ENCODE results near the gene RFX5.
"Not testable (repeated sequence)": the region's sequence is repeated elsewhere in the genome, so short reads cannot be mapped to it uniquely, and the experiment has no call there.

The RFX5 gene

DNA sequence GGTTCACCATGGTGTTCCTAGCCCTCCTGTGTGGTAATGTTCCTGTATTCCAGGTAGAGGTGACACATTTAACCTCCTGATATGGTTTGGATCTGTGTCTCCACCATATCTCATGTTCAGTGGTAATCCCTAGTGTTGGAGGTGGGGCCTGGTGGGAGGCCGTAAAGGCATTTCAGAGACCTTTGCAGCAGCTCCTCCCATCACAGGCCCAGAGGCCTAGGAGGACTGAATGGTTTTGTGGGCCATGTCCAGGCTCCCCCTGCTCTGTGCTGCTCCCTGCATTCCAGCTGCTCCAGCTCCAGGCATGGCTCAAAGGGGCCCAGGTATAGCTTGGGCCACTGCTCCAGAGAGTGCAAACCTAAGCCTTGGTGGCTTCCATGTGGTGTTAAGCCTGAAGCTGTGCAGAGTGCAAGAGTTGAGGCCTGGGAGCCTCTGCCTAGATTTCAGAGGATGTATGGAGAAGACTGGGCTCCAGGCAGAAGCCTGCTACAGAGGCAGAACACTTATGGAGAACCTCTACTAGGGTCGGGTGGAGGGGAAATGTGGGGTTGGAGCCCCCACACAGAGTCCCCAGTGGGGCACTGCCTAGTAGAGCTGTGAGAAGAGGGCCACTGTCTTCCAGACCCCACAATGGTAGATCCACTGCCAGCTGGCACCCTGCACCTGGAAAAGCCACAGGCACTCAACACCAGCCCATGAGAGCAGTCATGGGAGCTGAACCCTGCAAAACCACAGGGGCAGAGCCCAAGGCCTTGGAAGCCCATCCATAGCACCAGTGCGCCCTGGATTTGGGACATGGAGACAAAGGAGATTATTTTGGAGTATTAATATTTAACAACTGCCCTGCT, 15.5 kb upstream of the RFX5 start:
- DNase-seq (ENCODE audit: low read depth in 2 of 2) = no peak

DNA sequence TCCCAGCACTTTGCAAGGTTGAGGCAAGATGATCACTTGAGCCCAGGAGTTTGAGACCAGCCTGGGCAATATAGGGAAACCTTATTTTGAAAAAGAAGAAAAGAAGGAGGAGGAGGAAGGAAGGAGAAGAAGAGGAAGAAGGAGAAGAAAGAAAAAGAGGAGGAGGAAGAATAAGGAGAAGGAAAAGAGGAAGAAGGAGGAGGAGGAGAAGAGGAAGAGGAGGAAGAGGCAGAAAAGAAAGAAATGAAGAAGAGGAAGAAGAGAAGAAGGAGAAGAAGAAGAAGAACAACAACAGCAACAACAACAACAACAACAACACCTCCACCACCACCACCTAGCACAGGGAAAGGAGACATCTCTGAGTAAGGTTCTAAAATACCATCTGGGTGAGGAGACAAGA, 14.8 kb upstream of the RFX5 start:
- no peak for DNase-seq (ENCODE audit: low read depth in 2 of 2)

DNA sequence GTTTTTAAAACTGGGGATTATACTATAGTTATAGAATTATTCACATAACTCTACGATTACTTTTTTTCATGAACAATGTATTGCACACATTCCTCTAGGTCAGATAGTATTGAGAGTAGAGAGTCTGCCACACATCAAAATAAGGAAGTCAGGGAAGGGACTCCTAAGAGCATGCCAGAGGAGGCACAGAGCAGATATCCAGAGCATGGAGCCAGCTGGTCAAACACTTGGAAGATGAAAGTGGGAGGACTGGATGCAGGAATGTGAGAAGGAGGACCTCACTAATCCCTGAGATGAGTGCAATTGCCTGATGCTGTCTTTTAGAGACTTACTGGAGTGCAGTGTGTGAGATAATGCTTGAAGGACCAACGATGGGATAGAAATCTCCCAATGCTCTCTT, 9.6 kb upstream of the RFX5 start:
- DNase-seq (ENCODE audit: low read depth in 2 of 2) = no peak

DNA sequence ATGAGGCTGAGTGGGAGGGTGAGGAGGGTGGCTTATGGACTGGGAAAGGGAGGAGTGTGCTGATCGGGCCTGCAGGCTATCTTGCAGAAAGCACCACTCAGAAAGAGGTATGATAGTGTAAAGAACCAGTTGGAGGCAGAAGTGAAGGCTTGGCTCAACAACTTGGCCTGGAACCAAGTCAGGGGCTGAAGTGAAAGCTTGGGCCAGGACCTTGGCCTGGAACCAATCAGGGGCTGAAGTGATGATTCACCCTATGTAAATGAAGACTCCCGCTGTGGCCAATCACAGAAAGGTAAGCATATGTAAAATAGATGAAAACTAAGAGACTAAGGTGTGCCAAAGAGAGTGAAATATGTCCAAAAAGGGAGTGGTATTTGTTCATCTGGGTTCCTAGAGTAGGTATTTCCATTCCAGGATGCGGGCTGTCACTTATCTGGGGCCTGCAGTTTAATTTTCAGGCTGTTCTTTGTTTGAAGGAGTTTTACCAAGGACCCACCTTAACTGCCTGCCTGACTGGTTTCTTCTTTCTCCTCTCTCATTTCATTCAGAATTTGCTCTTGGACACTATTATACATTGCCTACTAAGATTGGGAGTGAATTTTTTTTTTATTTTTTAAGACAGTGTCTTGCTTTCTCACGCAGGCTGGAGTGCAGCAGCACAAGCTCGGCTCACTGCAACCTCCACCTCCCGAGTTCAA, 5.1 kb upstream of the RFX5 start:
- no peak for DNase-seq (ENCODE audit: low read depth in 2 of 2)

DNA sequence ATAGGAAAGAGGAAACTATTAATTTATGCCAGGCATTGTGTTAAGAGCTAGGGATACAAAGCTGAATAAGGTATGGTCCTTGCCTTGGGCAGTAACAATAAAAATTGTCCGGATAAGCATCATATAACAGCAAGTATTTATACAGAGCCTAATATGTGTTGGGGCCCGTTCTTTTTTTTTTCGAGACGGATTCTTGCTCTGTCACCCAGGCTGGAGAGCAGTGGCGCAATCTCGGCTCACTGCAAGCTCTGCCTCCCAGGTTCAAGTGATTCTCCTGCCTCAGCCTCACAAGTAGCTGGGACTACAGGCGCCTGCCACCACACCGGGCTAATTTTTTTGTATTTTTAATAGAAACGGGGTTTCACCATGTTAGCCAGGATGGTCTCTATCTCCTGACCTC, 3.3 kb upstream of the RFX5 start:
- DNase-seq (ENCODE audit: low read depth in 2 of 2) = not testable (repeated sequence)

DNA sequence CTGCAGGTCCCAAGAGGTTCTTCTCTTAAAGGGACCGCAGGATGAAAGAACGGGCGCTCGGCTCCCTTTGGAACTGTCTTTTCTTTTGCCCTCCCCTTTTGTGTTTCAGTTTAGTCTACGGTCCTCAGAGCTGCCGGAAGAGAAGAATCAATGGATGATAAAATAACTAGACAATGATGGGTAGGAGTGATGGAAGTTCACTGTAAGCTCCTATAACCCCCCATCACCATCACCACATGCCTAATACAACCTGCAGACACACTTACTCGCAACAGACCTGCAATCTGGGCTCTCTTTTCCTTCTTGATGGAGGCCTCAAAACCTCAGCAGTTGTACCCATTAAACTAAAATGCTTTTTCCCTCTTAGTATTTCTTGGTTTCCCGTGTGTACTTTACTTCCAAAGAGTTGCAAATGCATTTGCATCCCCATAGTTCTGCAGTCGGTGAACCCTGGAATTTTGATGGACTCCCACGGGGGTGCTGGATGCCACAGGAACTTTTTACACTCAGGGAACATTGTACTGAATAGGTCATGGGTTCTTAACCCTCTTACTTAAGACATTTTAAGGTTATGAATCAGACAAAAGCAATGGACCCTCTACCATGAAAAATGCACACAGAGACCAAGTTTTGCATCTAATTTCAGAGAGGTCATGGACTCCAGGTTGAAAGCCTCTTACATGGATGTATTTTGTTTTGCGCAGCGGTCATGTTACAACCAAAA, 633 bp upstream of the RFX5 start:
- no peak for DNase-seq (ENCODE audit: low read depth in 2 of 2)

DNA sequence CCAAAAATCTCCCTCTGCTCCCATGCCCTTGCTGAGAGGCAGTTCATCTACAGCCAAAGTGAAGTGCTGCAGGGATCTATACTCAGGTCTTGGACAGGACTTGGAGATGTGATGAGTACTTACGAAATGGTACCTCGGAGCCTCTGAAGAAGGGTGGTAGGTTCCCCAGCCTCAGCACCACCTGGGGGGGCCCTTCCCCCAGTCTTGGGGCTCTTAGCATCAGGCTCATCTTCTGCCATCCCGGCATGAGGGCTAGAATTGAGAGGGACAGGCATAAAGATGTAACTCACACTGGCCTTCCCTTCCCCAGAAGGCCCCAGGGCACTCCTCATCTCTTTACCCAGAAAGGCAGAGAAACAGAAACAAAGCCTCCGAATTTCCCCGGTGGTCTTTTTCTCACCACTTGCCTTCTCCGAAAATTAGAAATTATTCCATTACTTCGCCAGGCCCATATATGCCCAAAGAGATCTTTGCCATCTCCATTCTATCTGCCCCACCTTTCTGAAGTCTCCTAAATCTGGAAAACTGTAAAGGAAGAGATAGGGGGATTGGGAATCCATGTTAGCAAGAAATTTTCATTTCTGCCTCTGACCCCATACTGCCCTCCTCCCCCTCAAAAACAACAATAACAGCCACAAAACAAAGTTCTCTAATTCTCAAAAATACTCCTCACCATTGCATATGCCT, 827 bp downstream of the RFX5 start:
- DNase-seq (ENCODE audit: low read depth in 2 of 2) = no peak

DNA sequence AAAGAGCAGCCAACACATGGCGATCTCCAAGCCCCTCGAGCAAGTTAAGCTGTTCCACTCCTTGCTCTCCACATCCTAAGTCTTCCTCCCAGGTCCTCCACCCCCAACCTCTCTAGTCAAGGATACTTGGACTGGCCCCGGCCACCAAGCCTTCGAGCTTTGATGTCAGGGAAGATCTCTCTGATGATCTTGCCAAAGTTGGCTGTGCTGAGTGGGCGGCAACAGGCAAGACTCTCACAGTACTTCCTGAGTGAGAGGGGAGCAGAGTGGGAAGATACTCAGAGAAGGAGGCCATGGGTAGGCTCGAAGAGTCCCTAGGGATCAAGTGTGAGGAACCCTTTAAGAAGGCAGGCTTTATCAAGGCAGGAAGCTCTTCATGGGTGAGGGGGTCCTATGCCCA, 2.8 kb downstream of the RFX5 start:
- no peak for DNase-seq (ENCODE audit: low read depth in 2 of 2)

DNA sequence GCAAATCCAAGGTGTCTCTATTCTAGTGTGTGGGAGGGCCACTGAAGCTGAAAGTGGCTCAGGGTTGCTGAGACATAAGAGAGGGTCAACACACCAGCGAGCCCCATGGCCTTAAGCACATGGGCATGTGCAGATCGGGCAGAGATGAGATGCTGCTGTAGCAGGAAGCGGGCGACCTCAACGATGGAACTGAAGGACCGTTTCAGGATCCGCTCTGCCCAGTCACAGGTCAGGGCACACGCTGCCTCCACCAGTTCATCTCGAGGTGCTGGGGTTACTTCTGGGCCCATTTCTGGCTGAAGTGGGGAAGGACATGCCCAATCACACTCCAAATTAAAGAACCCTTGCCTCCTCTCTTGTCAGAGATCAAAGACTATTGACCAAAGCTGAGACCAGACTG, 3.5 kb downstream of the RFX5 start:
- DNase-seq (ENCODE audit: low read depth in 2 of 2) = no peak

DNA sequence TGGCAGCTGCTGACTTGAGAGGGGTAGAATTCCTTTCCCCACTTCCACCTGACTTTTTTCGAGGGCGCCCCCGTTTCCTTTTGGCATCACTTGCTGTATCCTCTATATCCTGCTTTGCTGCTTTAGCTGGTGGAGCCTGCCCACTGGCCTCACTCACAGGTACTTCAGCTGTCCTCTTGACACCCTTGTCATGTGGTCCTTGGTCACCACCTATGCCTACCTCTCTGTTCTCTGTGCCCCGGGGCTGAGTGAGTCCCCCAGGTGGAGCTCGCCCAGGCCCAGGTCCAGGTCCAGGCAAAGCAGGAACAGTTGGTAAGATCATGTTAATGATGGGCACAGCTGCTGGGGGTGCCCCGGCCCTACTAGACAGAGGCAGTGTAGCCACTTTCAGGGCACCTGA, 4.5 kb downstream of the RFX5 start:
- no peak for DNase-seq (ENCODE audit: low read depth in 2 of 2)

DNA sequence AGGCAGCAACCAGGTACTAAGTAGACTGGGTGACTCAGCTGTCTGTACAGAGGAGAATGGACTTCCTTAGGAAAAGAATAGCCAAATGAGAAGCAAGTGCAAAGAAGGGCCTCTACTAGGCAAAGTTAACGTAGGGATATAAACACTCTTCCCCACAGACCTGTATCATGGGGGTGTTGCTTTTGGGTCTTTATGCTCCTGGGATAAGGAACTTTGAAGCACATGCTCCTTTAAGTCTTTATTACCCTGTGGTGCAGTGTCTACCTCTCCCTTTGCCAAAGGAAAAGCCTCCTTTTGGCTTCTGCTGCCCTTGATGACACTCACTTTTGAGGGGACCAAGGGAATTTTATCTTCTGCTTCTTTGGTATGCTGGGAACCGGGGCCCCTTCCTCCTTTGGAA, 5.0 kb downstream of the RFX5 start:
- no peak for DNase-seq (ENCODE audit: low read depth in 2 of 2)

DNA sequence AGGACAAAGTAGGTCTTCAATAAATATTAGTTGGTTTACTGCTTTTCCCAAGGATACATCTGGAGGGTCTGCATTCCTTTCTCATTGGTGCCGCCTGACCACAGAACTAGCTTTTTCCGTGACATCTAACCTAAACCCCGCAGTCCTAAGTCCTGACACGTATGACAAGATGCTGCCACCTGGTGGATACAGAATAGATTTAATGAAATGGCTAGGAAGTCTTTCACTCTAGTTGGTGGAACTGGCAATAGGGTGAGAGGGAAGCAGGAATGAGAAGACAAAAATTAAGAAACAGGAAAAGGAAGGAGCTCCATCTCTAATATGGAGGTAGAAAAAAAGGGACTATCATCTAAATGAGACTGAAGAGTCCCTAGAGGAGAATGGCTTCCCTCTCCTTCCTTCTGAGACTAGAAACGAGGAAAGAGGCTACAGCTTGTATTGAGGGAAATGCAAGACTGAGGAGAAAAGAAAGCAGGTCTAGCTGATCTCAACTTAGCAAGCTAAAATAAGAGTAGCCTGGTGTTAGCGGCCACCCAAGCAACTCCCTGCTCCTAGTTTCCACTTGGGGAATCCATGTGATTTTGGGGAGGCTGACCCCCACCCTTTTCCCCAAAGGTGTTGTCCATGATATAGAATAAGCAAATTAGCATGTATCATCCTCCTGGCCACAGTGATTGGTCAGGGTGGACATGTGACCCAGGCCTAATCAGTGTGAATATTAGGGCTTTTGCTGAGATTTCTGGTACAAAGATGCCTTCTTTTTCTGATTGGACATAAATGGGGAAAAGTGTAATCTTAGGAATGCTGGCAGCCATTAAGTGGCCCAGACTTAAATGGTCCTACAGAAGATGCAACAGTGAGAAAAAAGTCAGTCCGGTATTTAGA, 5.9 kb downstream of the RFX5 start:
- peak; percentile 18 to 22 for DNase-seq (ENCODE audit: low read depth in 2 of 2)

DNA sequence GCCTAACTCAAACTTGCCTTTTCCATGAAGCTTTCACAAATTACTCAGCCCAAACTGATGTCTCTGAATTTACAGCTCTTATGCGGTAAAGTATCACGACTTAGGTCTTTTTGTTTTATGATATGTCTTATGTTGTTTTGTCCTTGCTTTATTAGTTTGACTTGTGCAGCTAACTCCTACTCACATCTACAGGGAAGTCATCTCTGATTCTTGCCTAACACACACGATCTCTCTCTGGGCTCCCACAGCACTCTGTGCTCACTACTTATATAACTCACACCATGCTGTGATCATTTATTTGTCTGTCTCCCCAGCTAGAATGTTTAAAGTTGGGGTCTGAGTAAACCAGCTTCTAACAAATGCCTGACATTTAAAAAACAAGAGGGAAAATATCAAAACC, 10.5 kb downstream of the RFX5 start:
- no peak for DNase-seq (ENCODE audit: low read depth in 2 of 2)

DNA sequence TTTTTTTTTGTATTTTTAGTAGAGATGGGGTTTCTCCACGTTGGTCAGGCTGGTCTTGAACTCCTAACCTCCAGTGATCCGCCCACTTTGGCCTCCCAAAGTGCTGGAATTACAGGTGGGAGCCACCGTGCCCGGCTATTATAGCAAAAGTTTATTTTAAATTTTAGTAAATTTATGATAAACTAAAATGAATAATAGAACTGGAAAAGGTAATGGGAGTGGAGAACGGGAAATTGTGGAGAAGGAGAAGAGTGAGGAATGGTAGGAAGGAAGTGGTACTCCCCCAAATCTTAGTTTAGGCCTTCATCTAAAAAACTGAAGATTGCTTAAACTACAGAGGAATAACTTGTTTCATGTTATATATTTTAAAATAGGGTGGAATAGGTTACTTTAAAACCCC, 12.2 kb downstream of the RFX5 start:
- no peak for DNase-seq (ENCODE audit: low read depth in 2 of 2)

DNA sequence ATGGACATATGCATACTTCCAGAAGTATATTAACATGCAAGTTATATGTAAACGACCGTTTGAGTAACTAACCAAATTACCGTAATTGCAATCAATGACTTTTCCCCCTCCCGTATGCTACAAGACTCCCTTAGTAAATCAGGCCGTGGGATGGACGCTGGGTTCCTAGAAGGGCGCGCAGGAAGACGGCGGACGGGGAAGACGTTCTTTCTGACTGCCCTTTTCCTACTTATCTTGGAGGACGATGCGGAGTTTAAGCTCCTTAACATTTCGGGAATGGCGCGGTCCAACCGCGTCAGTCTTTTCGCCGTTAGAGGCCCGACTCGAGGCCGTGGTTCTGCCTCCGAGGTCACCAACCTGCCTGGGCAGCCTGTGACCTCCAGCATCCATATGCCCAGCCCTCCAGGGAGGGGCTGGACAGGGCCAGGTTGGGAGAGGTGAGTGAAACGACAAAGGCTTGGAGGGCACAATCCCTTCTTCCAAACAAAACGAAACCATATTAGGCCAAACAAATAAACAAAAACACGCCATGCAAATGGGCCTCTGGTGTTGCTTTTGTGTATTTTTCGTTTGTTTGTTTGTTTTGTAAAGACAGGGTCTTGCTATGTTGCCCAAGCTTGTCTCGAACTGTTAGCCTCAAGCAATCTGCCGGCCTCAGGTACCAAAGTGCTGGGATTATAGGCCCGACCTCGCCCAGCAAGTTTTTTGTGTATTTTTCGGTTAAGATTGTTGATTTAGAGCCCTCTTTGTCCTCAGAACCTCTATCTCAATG, 19.0 kb downstream of the RFX5 start:
- no peak for DNase-seq (ENCODE audit: low read depth in 2 of 2)

DNA sequence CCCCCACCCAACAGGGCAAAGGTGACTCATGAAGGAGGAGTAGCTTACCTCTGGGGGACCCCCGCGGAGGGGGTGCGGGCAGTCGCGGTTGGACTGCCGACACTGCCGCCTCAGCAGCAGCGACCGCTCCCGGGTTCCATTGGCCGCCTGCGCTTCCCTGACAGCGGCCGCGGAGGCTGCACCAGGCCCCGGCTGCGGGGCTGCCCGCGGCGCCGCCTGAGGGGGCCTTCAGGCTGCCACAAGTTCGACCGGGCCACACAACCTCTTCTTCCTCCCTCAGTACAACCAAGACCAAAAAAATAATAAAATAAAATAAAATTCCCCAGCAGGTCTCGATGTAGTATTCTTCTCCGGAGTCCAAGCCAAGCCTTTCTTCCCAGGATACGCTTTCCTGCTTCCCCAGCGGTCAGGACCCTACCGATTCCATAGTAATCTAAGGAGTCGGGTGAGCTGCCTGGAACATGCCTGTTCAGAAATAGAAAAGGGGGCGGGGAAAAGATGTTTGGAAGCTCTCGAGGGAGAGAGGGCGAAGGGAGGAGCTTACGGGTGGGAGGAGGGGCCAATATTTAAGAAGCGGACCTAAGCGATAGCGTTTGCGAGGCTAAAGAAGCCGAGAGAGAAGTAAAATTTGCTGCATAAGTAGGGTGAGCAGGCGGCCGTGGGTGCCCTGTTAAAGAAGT, 19.7 kb downstream of the RFX5 start, which contains the start of gene PI4KB:
Gene PI4KB, minus strand, starts transcription at position 194 of the 680 bp plus-strand sequence. CDS start 10,935 bp downstream, outside the sequence.
- peak; percentile 64 to 71 for DNase-seq (ENCODE audit: low read depth in 2 of 2)

DNA sequence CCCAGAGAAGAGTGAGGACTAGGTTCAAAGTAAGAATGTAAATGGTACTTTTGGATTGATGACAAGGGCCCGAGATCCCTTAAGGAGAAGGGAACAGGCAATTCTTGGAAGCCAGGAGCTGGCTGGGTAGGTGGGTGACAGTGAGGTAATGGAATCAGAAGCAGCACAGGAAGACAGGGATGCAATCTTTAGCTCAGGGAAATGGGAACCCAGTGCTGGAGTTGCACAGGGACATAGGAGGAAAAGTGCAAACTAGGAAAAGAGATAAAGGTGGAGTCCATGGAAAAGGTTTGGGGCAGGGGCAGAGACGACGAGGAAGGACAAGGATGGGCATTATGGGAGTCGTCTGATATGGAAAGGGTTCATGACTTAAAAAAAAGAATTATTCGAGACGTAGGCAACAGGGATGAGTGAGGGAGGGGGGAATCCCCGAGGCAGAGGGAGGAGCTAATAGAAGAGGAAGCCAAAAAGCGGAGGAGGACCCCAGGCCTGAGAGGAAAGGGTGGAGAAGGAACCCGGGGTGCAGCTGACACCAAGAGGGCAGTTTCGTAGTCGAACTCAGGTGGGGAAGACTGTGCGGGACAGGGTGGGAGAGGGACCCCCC, 20.3 kb downstream of the RFX5 start:
- peak in 1 of 2 donors; percentile 21 for DNase-seq (ENCODE audit: low read depth in 2 of 2)

DNA sequence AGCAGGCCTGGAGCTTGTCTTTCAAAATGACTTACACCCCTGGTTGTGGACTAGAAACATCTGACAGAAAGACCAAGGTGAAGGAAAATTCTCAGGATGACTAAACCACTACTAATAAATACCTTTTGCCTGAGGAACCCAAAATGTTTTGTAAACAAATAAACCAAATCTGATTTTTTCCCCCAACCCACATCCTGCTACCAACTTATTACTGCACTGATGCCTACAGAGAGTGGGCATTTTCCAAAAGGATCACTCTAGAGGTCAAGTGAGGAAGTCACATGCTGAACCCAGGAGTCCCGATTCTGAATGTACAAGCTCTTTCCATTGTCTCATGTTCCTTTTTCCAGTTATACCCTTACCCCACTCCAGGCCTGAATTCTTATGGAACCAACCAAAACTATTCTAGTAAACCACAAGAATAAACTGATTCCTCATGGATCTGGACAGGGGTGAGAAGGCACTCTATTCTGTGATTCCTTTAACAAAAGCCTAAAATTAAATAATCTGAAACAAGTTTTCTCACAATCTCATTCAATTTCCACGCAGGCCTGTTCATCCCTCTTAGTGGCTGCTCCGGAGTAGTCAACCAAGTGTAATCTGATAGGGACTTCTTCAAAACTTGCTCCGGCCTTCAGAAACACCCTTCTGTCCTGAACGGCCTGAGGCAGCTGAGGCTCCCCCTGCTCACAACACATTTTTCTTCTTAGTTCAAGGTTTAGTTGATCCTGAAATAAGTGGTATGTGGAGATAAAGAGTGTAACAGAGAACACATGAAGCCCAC, 21.2 kb downstream of the RFX5 start:
- DNase-seq (ENCODE audit: low read depth in 2 of 2) = no peak

Data from stimulated activated CD8-positive, alpha-beta memory T cell treated with anti-CD3 and anti-CD28 coated beads, Interleukin-2, amount 100 ng/mL, for 1 hour (primary cell).